ENCODE results near the gene MEF2D.

GRCh38 chr1:156528231-156528630 lies 27.7 kb upstream of the MEF2D start:
- TF ChIP-seq POLR2AphosphoS5 (IDR thresholded peaks at IDR 0.05; ENCODE audit: low read depth, low read length): no peak
- no peak for TF ChIP-seq TAF1 (IDR thresholded peaks at IDR 0.05; ENCODE audit: borderline replicate concordance, low read depth, low read length)

All from GM12892 (cell line).